ENCODE results near the gene JAKMIP1. TPM values are rescaled to one million over a fixed set of nuclear protein-coding genes. Genes with fewer than 3 reads are reported as not detected.
A peak's percentile ranks its signal among the peaks of the same experiment; 100 is the strongest.

Gene JAKMIP1
- total RNA-seq, 1 donor from 2014 or later: not detected

DNA sequence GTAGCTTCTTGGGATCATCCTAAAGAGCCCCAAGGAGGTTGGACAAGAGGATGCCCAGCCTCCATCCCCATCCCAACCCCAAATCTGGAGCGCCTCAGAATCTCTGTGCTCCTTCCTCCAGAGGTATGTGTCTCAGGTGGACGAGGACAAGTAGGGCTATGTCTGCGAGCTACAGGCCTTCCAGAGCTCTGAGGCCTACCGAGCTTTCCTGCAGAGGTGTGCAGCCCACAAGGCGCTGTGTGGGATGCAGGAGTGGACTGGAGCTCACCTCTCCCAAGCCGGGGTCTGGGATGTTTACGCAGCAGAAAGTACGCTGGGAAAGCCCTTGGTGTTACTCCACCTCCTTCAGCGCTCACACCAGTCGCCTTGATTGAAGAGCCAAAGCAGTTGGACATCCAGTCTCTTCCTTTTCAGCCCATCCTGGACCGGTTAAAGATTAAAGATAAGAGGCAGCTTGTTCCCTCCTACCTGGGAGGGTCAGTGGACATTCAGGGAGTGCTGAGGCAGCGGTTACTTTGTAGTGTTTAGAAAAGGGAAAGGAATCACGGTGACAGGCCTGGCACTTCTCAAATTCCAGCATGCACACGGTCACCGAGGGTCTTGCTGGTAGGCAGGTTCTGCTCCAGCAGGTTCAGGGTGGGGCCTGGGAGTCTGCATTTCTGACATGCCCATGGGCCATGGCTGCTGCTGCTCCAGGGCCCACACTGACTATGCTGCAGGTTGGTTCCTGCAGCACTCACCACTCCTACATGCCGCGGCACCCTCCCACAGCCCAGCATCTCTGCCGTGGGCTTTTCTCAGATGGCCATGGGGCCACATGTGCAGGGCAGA lies 29.5 kb upstream of the JAKMIP1 start:
- TF ChIP-seq, protein P1, sequence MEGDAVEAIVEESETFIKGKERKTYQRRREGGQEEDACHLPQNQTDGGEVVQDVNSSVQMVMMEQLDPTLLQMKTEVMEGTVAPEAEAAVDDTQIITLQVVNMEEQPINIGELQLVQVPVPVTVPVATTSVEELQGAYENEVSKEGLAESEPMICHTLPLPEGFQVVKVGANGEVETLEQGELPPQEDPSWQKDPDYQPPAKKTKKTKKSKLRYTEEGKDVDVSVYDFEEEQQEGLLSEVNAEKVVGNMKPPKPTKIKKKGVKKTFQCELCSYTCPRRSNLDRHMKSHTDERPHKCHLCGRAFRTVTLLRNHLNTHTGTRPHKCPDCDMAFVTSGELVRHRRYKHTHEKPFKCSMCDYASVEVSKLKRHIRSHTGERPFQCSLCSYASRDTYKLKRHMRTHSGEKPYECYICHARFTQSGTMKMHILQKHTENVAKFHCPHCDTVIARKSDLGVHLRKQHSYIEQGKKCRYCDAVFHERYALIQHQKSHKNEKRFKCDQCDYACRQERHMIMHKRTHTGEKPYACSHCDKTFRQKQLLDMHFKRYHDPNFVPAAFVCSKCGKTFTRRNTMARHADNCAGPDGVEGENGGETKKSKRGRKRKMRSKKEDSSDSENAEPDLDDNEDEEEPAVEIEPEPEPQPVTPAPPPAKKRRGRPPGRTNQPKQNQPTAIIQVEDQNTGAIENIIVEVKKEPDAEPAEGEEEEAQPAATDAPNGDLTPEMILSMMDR (IDR thresholded peaks at IDR 0.05; ENCODE audit: unreplicated experiment): no peak
- no peaks in the 10 kb centered on the region for H3K36me3 Mint-ChIP-seq (ENCODE audit: low read depth, unreplicated experiment)
- H3K4me3 Mint-ChIP-seq (ENCODE audit: unreplicated experiment): no peak overlapping the region
- H3K27me3 Mint-ChIP-seq (ENCODE audit: unreplicated experiment): peaks cover 4% of the 10 kb centered on the region
- H3K9me3 Mint-ChIP-seq (ENCODE audit: unreplicated experiment): no peaks in the 10 kb centered on the region
- H3K27ac Mint-ChIP-seq (ENCODE audit: unreplicated experiment): no peak overlapping the region
- no peak for DNase-seq (ENCODE audit: low spot score)
- no peaks in the 10 kb centered on the region for H3K4me1 Mint-ChIP-seq (ENCODE audit: unreplicated experiment)

DNA sequence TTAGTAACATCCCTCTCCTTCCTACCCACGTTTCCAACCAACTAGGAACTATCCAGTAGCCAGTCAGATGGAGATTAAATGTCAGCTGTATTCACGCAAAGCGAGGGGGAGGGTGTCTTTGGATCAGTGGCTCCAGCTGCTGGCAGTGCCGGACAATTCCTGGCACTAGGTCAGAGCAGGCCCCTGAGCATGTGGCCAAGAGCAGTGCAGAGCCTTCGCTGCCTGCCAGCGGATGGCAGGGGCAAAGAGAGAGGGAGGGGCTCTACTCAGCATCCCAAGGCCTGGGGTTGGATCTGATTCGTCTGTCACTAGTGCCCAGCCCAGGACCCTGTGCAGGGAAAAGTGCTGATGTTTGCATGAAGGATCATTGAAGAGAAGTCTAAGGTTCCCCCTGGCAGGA lies 28.7 kb upstream of the JAKMIP1 start:
- peak overlapping the region; percentile 39 for H3K27ac Mint-ChIP-seq (ENCODE audit: unreplicated experiment)
- H3K36me3 Mint-ChIP-seq (ENCODE audit: low read depth, unreplicated experiment): no peaks in the 10 kb centered on the region
- no peak for DNase-seq (ENCODE audit: low spot score)
- TF ChIP-seq, protein P1 (IDR thresholded peaks at IDR 0.05; ENCODE audit: unreplicated experiment): no peak
- peaks cover 4% of the 10 kb centered on the region for H3K27me3 Mint-ChIP-seq (ENCODE audit: unreplicated experiment)
- H3K9me3 Mint-ChIP-seq (ENCODE audit: unreplicated experiment): no peaks in the 10 kb centered on the region
- H3K4me1 Mint-ChIP-seq (ENCODE audit: unreplicated experiment): no peaks in the 10 kb centered on the region
- H3K4me3 Mint-ChIP-seq (ENCODE audit: unreplicated experiment): no peak overlapping the region

DNA sequence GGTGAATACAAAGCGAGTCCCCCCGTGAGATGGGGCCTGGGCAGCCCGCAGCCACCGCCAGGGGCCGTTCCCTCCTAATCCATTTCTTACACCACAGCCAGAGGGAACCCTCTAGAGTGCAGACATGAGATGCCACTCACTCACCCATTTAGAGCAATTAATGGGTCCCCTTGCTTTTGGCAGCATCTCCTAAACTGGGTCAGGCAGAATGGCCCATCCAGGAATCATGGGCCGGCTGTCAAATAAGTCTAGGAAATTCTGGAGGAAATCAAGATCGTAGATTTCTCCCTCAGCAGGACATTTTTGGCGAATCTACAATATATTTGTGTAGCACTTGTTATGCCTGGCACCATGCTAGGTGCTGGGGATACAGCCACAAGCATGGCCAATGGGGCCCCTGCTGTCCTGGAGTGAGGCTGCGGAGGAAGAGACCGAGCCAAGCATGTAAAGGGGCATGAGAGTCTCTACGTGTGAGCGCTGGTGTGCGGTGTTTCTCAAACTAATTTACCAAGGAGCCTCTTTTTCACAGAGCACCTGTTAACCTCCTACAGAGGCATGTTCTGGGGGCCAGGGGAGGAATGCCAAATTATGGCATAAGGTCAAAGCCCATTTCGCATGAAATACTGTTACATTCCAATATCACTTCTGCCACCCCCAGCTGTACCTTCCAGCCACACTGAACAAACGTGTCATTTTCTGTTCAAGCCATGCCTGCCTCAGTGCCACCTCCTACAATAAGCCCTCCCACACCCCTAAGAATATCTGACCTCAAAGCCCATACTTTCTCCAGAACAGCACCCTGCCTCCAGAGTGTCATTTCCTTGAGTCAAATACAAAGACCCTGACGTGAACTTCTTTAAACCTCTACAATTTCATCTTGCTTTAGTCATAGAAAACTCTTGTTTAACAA lies 28.1 kb upstream of the JAKMIP1 start:
- Mint-ChIP-seq H3K27me3 (ENCODE audit: unreplicated experiment) (peaks cover 4% of the 10 kb centered on the region), H3K9me3 (ENCODE audit: unreplicated experiment) (no peaks in the 10 kb centered on the region), H3K4me3 (ENCODE audit: unreplicated experiment) (no peak overlapping the region), H3K27ac (ENCODE audit: unreplicated experiment) (no peak overlapping the region), H3K36me3 (ENCODE audit: low read depth, unreplicated experiment) (no peaks in the 10 kb centered on the region), H3K4me1 (ENCODE audit: unreplicated experiment) (no peaks in the 10 kb centered on the region)
- no peak for DNase-seq (ENCODE audit: low spot score)
- TF ChIP-seq, protein P1 (IDR thresholded peaks at IDR 0.05; ENCODE audit: unreplicated experiment): no peak

DNA sequence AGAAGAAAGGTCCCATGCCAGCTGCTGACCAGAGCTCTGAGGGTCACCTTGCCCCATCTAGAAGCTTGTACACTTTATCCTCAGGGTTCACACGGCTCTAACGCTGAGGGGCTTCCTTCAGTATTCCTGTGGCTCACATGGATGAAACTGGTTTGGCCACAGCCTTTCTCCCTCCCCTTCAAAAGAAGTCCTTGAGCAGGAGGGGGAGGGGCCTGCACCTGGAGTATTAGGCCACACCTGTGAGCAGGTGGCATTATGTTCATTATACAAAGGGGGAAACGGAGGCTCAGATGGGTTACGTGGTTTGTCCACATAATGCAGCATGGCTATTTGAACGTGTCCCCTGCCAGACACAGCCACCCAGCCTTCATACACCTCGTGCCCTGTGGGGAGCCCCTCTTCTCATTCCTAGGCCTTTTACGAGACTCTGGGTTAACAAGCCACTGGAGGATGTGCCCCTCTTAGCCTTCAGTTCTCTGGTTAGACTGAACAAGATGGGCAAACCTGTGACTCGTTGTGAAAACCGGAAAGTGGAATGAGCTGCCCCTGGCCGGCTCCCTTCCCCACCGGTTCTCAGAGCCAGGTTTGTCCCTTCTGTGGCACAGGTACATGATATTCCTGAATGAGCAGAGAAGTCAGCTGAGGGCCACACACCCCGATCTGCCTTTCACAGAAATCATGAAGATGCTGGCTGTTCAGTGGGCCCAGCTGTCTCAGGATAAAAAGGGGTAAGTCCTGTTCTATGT lies 27.2 kb upstream of the JAKMIP1 start:
- no peaks in the 10 kb centered on the region for H3K4me1 Mint-ChIP-seq (ENCODE audit: unreplicated experiment)
- H3K4me3 Mint-ChIP-seq (ENCODE audit: unreplicated experiment): no peak overlapping the region
- H3K27me3 Mint-ChIP-seq (ENCODE audit: unreplicated experiment): peaks cover 4% of the 10 kb centered on the region
- no peak overlapping the region for H3K27ac Mint-ChIP-seq (ENCODE audit: unreplicated experiment)
- no peaks in the 10 kb centered on the region for H3K9me3 Mint-ChIP-seq (ENCODE audit: unreplicated experiment)
- no peak for DNase-seq (ENCODE audit: low spot score)
- TF ChIP-seq, protein P1 (IDR thresholded peaks at IDR 0.05; ENCODE audit: unreplicated experiment): no peak
- no peaks in the 10 kb centered on the region for H3K36me3 Mint-ChIP-seq (ENCODE audit: low read depth, unreplicated experiment)
